Prostate gland (tissue), 2 donors: Measurements from ENCODE around the gene MPEG1. TPM values are rescaled to one million over a fixed set of nuclear protein-coding genes. Genes with fewer than 3 reads are reported as not detected.

ENCODE experiments used
- DNase-seq: peaks from one replicate; pipeline ENCODE4 v3.0.0-alpha.2; 2019; ENCODE audit warnings: low spot score
- H3K27ac ChIP-seq, 2 donors: fragments of 200-600 bp; sonication (generic); 2 replicates each; pipeline ENCODE4 v1.5.1; 2017 to 2019
- H3K27me3 ChIP-seq: fragments of 200-600 bp; sonication (generic); replicated peaks from 2 replicates; pipeline ENCODE4 v1.5.1; 2019; ENCODE audit not compliant: insufficient read depth
- H3K36me3 ChIP-seq, 2 donors: fragments of 200-600 bp; sonication (generic); 1 replicate in 1 of 2; 2 replicates in 1 of 2; pipeline versions ENCODE4 v1.5.1 to v1.8.1; 2017 to 2019
- H3K4me1 ChIP-seq: fragments of 200-600 bp; sonication (generic); replicated peaks from 2 replicates; pipeline ENCODE4 v1.5.1; 2019
- H3K4me3 ChIP-seq, 2 donors: fragments of 200-600 bp; sonication (generic); 2 replicates each; pipeline ENCODE4 v1.5.1; 2017 to 2019
- H3K9me3 ChIP-seq: fragments of 200-600 bp; sonication (generic); 2 replicates; pipeline ENCODE4 v1.5.1; 2017
- CTCF ChIP-seq, 4 experiments: fragments of 200-600 bp in 2 of 4; fragments of 450-650 bp in 2 of 4; sonication (generic) in 2 of 4; IDR thresholded peaks; 1 replicate in 3 of 4; 2 replicates in 1 of 4; pipeline ENCODE4 v1.5.1; 2016 to 2019; ENCODE audit warnings: antibody characterized with exemption in 4 of 4, mild to moderate bottlenecking in 2 of 4, moderate library complexity in 2 of 4
- POLR2A ChIP-seq: fragments of 450-650 bp; IDR thresholded peaks from one replicate; pipeline ENCODE4 v1.6.1; 2016; ENCODE audit warnings: antibody characterized with exemption, mild to moderate bottlenecking
- POLR2AphosphoS5 ChIP-seq: sonication (generic); formaldehyde crosslinking; IDR thresholded peaks from one replicate; pipeline ENCODE4 v1.6.1; 2017; ENCODE audit warnings: antibody characterized with exemption
- WGBS: methylation state at CpG from one replicate; pipeline ENCODE4 v1.1.5; 2018; 5-methylcytosine and 5-hydroxymethylcytosine counted together
- intact Hi-C: fragments of 100-400 bp; cut with DNase I; formaldehyde crosslinking; loops from one replicate; pipeline ENCODE4 v1.14.2; 2022
- total RNA-seq, 2 donors: library from RNA; depleted of rRNA; stranded (reverse); fragments of >200 nt; gene quantifications; one replicate each; pipeline ENCODE4 v1.1.0, GENCODE V29; 2016

MPEG1 gene
- total RNA-seq, 2 donors from 2014 or later: 3.2 to 8.2 TPM

DNA sequence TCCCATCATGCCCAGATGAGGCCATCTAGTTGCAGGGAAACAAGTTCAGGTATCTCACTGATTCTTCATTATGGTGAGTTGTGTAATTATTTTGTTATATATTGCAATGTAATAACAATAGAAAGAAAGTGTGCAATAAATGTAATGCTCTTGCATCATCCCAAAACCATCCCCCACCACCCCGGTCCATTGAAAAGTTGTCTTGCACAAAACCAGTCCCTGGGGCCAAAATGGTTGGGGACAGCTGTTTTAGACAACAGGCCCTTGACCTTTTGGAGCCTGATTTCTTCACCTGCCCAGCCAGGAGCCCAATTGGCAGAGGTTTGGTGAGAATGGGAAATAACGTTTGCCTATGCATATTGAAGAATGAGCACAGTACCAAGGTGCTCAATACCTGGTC lies 15.9 kb downstream of the MPEG1 start:
- no peaks in the 10 kb centered on the region for H3K4me1 ChIP-seq
- H3K27ac ChIP-seq: no peak overlapping the region
- intact Hi-C loops: no loop called here
- H3K27me3 ChIP-seq: no peaks in the 10 kb centered on the region
- H3K4me3 ChIP-seq: no peak overlapping the region
- H3K36me3 ChIP-seq: no peaks in the 10 kb centered on the region
- no peak for DNase-seq
- TF ChIP-seq POLR2AphosphoS5: no peak
- no peak for TF ChIP-seq CTCF (IDR thresholded peaks at IDR 0.05)
- TF ChIP-seq POLR2A: no peak
- H3K9me3 ChIP-seq: no peaks in the 10 kb centered on the region
- WGBS: 97% methylated on average over 2 of the region's 2 CpGs

- Histone ChIP-seq H3K4me1 (no peaks in the 10 kb centered on the region), H3K36me3 (no peaks in the 10 kb centered on the region), H3K9me3 (no peaks in the 10 kb centered on the region), H3K27me3 (no peaks in the 10 kb centered on the region), H3K4me3 (no peak overlapping the region), H3K27ac (no peak overlapping the region)
- TF ChIP-seq CTCF (IDR thresholded peaks at IDR 0.05) (no peak), POLR2A (no peak), POLR2AphosphoS5 (no peak)
- WGBS: 45% methylated on average over 4 of the region's 4 CpGs
- intact Hi-C loops: no loop called here
- no peak for DNase-seq
These were observed 17.1 kb downstream of the MPEG1 start for GRCh38 chr11:59195586-59195985.

- intact Hi-C loops: no loop called here
- H3K36me3 ChIP-seq: no peaks in the 10 kb centered on the region
- WGBS: 83% methylated on average over 10 of the region's 10 CpGs
These were observed 19.1 kb downstream of the MPEG1 start for GRCh38 chr11:59193587-59194130.

GRCh38 chr11:59192446-59193020 lies 20.2 kb downstream of the MPEG1 start:
- no peaks in the 10 kb centered on the region for H3K27me3 ChIP-seq
- no peak for DNase-seq
- no peak overlapping the region for H3K27ac ChIP-seq
- no peak for TF ChIP-seq CTCF (IDR thresholded peaks at IDR 0.05)
- no peak for TF ChIP-seq POLR2A
- TF ChIP-seq POLR2AphosphoS5: no peak
- no peaks in the 10 kb centered on the region for H3K4me1 ChIP-seq
- H3K4me3 ChIP-seq: no peak overlapping the region
- 91% methylated on average over 4 of the region's 4 CpGs for WGBS
- no peaks in the 10 kb centered on the region for H3K36me3 ChIP-seq
- no peaks in the 10 kb centered on the region for H3K9me3 ChIP-seq
- intact Hi-C loops: no loop called here

More at GRCh38 chr11:59193587-59194130, 19.1 kb downstream of the MPEG1 start:
- Histone ChIP-seq H3K4me3 (no peak overlapping the region), H3K4me1 (no peaks in the 10 kb centered on the region), H3K9me3 (no peaks in the 10 kb centered on the region), H3K27me3 (no peaks in the 10 kb centered on the region), H3K27ac (no peak overlapping the region)
- no peak for TF ChIP-seq POLR2AphosphoS5
- no peak for TF ChIP-seq CTCF (IDR thresholded peaks at IDR 0.05)
- no peak for TF ChIP-seq POLR2A
- DNase-seq: no peak

DNA sequence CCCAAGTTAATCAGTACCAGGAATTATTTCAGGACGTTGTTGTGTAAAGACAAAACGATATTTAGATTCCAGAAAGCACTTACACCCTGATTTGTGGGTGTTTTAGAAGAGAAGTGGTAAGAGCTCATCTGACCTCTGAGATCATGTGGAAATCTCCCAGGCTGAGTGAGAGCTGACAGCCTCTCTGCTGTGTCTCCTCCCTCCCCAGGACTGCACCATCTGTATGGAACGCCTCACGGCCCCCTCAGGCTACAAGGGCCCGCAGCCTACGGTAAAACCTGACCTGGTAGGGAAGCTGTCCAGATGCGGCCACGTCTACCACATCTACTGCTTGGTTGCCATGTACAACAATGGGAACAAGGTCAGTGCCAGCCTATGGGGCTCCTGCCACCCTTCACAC lies 20.8 kb downstream of the MPEG1 start:
- no peaks in the 10 kb centered on the region for H3K4me1 ChIP-seq
- TF ChIP-seq POLR2AphosphoS5 (no peak), CTCF (IDR thresholded peaks at IDR 0.05) (no peak)
- H3K27ac ChIP-seq: no peak overlapping the region
- H3K36me3 ChIP-seq: no peaks in the 10 kb centered on the region
- no peaks in the 10 kb centered on the region for H3K27me3 ChIP-seq
- WGBS: 90% methylated on average over 6 of the region's 8 CpGs
- intact Hi-C loops: no loop called here
- no peak for DNase-seq
- H3K9me3 ChIP-seq: no peaks in the 10 kb centered on the region
- no peak overlapping the region for H3K4me3 ChIP-seq
